ENCODE results near the gene TSR1.

TSR1 gene

DNA sequence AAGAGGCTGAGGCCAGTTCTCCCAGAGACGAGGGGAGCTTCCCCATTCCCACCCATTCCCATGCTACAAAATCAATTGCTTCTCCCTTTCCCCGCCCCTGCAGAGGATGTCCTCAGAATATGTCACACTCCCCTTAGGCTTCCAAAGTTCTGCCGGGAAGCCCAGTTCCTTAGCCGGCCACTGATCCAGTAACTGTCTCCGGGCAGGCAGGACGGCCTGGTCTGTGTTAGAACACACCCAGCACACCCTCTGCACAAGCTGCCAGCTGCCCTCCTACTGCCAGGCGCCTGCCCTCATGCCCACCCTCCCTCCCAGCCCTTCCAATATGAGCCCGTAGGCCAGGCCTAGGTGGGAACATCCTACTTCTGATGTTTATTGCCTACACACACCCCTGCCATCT, 32.1 kb upstream of the TSR1 start:
- DNase-seq: no peak

DNA sequence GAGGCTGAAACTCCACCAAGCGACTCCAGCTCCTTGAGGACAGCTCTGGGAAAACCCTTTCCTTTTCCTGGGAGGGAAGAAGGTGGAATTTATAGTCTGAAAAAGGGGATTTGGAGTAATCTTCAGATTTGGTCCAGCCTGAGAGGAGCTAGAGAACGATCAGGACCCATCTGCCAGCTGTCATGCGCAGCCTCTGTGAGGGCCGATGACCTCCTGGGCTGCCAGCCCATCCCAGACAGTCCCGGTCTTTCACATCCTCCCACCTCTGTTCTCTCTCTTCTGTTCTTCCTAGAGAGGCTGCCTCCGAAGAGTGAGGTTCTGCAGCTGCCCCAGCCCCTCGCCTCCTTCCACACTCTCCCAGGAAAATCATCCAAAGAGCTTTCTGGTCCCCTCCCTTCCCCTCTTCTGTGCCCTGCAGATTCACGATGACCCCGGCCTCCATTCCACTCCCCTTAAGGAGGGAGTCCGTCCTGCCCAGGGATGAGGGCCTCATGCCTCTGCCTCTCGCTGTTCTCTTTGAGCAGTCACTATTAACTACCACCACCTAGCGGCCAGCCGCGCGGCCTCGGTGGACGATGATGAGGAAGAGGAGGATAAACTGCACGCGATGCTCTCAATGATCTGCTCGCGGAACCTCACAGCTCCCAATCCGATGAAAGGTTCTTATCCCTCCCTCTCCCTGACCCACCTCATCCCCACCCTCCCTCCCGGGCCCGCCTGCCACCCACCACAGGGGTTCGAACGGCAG, 30.7 kb upstream of the TSR1 start:
- DNase-seq: no peak

DNA sequence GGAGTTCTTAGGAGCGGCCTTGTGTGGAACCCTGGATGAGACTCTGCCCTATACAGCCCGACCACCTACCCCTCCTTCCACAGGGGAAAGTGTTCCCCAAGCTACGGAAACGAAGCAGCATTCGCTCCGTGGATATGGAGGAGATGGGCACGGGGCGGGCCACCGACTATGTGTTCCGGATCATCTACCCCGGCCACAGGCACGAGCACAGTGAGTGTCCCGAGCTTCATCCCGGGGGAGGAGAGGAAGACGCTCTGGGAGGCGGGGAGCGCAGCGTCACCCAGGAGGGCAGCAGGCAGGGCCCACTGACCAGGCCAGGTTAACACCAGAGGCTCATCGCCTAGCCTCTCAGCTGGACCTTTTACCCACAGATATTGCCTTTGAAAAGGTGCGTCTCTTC, 28.9 kb upstream of the TSR1 start:
- DNase-seq: no peak

DNA sequence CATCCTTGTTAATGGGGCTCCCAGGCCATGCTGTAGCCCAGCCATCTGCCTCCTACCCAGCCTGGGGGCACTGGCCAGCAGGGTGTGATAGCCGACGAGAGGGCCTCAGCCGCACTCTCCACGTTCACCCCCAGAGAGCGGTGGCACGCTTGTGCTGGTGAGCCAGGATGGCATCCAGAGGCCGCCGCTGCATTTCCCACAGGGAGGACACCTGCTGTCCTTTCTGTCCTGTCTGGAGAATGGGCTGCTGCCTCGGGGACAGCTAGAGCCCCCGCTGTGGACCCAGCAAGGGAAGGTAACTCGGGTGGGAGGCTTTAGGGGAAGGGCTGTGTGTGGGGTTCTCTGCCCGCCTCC, 28.5 kb upstream of the TSR1 start:
- DNase-seq: no peak

DNA sequence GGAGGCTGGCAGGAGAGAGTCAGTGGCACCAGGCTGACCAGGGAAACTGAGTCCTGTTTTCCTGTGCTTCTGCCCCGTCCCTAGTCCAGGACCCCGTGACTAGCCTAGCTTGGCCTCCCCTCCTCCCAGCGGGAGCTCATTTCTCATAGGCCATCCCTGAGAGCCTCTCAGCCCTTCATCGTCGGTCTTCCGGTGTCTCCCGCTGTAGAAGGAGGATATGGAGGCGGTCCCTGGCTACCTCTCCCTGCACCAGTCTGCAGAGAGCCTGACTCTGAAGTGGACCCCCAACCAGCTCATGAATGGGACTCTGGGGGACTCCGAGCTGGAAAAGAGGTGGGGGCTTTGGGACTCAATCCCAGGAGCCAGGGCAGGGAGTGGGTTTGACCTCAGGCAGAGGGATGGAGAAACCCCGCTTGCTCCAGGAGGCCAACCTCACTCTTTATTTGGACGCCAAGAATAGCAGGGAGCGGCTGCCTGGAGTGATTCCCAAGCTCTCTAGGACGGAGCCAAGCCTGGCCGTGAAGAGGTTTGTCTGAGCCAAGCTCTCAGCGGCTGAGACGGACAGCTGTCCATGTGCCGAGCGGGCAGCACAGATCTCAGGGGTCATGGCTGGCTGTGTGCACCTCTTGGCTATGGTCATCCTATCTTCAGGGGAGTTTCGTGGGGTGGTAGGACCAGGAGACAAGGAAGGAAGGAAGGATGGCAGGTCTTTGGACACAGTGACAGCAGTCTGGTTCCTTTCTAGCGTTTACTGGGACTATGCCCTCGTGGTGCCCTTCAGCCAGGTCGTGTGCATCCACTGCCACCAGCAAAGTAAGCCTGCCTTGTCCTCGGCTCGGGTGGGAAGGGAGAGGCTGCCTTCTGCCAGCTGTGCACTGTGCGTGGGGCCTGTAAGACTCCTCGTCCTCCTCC, 27.9 kb upstream of the TSR1 start:
- no peak for DNase-seq

DNA sequence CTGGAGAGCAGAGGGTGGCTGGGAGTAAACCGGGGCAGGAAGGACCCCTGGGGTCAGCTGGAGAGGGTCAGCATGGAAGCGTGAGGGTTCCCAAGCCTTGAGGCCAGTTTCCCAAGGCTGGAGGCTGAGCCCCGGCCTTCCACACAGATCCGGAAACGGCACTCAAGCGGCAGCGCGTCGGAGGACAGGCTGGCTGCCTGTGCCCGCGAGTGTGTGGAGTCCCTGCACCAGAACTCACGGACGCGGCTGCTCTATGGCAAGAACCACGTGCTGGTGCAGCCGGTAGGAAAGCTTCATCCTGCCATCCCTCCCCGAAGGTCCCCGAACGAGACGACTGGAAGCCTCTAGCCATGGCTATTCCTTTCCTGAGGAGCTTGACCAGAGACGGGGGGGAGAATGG, 27.1 kb upstream of the TSR1 start:
- DNase-seq: no peak

DNA sequence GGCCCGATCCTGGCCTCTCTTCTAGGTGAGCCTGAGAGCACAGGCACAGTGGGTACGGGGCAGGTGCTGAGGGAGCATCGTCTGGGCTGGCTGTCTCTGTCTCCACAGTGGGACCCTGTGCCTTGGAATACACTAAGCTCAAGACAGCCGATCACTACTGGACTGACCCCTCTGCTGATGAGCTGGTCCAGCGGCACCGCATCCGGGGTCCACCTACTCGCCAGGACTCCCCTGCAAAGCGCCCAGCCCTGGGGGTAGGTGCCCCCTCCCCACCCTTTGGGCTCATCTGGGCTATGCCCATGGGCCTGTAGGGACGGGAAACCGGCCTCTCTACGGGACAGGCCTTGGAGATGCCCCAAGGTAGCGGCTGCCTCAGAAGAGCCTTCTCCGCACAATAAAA, 26.6 kb upstream of the TSR1 start:
- DNase-seq: no peak

DNA sequence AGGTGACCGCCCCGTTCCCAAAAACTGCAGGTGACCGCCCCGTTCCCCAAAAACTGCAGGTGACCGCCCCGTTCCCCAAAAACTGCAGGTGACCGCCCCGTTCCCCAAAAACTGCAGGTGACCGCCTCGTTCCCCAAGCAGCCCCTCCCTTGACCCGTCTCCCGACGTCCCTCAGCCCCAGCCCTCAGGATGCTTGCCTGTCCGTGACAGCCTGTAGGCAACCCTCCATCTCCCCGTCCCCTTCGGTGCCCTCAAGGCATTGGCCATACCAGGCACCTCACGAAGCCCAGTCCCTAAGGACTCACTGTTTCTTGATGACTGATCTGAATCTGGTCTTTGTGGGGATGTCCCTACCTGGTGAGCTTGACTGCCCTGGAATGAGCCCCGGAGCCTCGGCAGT, 26.2 kb upstream of the TSR1 start:
- DNase-seq: no peak

DNA sequence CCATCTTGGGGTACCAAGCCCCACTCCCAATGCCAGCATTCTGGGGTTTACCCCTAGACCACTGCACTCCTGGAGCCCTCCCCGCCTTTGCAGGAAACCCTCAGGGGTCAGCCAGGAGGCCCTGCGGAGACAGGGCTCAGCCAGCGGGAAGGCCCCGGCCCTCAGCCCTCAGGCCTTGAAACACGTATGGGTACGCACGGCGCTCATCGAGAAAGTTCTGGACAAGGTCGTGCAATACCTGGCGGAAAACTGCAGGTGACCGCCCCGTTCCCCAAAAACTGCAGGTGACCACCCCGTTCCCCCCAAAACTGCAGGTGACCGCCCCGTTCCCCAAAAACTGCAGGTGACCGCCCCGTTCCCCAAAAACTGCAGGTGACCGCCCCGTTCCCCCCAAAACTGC, 25.8 kb upstream of the TSR1 start:
- no peak for DNase-seq

DNA sequence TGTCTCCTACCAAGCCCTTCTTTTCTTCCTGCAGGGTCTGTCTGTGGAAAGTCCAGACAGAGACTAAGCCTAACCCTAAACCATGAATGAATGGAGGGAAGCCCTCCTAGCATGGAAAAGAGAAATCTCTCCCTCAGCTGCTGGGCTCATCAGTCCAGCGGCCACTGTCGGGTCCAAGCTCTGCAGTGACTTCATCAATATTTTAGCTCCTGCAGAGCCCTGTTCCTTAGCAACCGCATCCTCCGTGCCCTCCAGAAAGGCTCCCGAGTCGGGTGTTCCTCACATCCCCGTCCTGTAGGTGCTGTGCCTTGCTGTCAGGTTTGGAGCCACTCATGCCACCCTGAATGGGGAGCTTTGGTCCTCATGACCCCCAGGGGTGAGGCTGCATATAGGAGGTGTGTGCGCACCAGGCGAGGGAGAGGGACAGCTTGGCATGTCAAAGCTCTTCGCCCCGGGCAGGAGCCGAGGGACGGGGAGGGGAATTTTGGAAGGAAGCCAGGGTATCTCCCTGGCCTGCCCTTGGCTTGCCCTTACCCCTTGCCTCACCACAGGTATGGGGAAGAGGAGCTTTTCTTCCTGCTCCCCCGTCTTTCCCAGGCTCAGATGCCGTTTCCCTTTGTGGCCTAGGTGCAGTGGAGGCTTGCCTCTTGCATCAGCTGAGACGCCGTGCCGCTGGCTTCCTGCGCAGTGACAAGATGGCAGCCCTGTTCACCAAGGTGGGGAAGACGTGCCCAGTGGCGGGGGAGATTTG, 24.9 kb upstream of the TSR1 start:
- no peak for DNase-seq

DNA sequence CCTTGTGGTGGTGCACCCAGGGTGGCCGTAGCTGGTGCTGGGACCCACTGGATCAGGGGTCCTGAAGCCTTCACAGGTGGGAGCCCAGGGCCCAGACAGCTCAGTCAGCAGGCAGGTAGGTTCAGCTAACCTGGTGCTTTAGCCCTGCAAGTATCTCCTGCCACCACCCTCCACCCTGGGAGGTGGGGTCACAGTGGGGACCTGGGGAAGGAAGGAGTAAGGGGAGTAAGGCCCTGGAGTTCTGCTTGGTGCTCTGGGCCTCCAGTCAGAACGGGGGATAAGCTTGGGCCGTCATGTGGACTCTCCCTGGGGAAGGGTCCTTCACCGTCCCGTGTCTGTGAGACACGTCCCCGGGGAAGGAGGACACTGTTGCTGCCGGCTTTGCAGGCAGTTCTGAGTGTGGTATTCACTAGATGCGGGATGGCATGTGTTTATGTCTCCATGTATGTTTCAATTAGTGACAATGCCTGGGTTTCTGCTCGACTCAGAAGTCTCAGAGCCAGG, 21.7 kb upstream of the TSR1 start:
- DNase-seq: no peak

DNA sequence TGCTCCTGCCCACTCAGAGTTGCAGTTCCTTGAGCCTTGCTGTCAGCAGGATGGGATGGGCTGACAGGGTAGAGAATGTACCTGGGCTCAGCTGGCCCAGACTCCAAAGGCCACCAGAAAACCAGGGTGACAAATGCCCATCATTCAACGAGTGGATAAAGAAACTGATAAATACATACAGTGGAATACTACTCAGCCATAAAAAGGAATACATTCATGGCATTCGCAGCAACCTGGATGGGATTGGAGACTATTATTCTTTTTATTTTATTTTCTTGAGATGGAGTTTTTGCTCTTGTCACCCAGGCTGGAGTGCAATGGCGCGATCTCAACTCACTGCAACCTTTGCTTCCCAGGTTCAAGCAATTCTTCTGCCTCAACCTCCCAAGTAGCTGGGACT, 21.0 kb upstream of the TSR1 start:
- DNase-seq: no peak

DNA sequence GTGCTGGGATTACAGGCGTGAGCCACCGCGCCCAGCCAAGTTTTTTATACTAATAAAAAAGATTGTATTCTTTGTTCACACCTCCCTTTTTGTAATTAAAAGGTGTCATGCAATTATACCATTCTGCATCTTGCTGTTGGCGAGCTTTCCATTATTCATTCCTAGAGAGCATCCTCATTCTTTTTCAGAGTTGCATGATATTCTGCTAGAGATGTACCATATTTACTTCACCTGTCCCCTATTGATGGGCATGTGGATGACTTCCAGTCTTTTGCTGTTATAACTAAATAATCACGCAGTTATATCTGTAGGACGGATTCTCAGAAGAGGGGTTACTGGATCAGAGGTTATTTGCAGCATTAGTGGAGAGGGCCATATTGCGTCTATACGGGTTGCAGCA, 18.1 kb upstream of the TSR1 start:
- no peak for DNase-seq

DNA sequence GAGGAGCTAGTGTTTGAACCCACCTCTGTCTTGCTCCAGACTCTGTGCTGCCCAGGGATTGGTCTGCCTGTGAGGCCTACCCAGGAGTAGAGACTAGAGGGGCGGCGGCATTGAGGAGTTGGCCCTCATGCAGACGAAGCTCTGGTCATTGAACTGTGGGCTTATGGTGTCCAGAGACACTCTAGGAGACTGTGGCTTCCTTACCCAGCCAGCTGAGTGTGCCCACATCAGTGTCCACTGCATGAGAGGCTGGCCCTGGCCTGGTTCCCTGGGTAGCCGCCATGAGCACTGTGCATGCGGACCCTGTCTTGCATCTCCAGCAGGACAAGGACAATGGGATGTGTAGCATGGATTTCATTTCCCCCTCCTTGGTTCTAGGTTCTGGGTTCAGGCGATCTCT, 15.0 kb upstream of the TSR1 start:
- no peak for DNase-seq

DNA sequence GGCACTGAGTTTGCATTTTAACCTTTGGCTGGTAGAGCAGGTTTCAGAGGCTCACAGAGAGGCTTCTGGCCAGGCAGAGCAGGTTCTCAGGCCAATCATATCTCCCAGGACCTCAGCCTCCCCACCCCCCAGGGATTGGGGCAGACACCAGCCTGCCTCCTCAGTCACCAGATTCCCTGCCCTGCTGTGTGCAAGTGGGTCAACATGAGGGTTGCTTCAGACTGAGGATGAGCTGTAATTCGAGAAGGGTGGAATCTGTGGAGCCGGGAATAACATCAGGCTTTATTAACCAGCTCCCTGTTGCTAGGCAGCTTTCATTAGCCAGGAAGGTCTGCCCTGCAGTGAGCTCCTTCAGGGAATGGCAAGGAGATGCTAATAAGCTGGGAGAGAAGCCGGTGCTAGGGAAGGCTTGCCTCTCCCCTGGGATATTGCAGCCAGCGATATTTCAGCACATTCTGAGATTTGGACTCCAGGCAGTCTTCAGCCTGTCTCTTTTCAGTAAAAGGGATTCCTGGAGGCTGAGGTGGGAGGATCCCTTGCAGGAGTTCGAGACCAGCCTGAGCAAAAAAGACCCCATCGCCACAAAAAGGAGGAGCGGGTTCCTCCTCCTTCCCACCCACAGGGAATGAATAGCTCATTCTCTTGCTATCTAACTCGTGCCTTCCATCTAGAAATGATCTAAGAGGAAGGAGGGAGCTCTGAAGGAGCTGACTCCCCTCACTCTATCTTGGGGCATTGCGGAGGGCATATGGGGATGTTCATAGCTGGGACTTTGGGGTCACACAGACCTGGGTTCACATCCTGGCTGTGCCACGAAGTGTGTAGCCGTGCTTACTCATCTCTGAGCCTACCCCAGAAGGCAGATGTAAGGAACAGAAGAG, 11.8 kb upstream of the TSR1 start:
- no peak for DNase-seq

DNA sequence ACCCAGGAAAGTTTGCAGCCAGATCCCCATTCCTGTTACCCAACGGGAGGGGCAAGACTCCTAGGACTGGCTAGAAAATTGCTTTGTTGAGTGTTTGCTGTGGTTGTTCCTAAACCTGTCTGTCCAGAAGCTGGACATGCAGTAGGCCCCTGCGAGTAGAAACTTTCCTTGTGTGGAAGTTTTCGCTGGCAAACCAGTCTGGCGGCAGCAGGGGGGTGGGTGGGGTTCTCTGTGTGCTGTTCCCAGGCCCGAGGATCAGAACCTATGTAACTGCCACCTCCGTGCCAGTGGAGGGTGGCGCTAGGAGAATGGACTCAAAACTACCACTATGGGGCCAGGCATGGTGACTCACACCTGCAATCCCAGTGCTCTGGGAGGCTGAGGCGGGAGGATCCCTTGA, 10.2 kb upstream of the TSR1 start:
- no peak for DNase-seq

DNA sequence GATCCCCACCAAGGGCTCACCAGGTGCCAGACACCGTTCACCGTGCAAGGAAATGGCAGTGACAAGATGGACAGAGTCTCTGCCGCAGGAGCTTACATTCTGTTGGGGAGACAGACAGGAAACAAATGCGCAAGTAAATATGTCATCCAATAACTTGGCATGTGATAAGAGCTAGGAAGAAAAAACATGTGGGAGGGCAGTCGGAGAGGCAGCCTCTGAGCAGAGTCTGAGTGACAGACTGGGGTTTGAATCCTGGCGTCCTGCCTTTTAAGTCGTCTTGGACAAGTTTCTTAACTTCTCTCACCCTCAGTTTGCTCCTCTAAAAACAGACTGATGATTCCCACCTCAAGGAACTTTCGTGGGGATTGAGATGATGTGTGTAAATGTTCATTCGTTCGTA, 8.3 kb upstream of the TSR1 start:
- no peak for DNase-seq

DNA sequence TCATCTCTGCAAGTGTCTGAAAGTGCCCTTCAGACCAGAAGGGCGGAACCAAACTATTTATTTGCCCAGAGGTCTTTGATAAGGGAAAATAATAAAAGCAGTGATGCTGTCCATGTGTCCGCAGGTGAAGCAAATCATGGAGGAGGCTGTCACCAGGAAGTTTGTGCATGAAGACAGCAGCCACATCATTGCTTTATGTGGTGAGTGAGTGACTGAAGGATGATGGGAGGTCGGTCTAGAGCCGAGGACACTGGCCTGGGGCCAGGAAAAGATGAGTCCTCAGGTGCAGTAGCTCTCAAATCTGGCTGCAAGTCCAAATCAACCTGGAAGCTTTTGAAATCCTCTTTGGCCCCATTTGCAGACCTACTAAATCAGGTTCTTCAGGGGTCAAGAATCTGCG, 7.2 kb upstream of the TSR1 start:
- peak in 1 of 2 donors; percentile 11 for DNase-seq

DNA sequence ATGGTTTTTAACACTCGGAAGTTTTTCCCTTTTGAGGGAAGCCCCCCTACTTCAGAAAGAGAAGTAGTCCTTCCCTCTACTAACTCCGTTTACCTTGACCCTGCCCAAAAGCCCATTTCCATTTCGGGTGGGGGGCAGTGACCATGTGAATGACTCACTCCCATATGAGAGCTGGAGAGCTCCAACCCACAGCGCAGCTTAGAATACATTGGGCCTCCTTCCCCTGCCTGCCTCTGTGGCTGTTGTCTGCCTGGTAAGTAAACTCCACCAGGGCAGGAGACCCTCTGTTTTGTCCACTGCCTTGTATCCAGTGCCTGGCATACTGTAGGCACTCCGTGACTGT, 2.0 kb upstream of the TSR1 start:
- DNase-seq: no peak

DNA sequence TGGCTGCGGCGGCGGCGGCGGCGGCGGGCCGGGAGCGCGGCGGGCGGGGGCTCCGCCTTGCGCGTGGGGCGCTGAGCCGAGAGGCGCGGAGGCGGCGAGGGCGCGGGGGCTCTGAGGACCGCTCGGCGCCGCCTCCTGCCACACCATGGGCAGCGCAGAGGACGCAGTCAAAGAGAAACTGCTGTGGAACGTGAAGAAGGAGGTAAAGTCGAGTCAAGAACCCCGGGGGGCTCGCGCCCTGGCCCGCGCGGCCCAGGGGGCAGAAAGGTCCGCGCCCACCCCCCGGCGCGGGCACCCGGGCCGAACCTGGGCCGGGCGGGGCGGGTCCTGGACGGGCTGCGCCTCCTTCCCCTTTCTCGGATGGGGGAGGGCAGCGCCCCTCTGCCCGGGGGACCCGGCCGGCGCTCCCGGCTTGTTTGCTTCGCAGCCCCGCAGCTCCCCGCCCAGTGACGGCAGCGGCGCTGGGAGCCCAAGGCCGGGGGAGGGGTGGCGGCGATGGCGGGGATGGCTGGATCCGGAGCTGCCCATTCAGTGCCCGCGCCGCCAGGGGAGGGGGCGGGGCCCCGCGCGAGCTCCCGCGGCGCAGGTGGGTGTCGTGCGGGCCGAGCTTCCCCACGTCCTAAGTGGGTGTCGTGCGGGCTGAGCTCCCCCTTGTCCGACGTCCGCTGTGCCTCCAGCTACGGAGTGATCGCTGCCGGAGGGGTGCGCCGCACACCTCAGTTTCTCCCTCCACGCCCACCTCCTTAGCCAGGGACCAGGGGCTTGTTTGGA, 1.5 kb upstream of the TSR1 start:
- DNase-seq: peak; percentile 40 to 65

DNA sequence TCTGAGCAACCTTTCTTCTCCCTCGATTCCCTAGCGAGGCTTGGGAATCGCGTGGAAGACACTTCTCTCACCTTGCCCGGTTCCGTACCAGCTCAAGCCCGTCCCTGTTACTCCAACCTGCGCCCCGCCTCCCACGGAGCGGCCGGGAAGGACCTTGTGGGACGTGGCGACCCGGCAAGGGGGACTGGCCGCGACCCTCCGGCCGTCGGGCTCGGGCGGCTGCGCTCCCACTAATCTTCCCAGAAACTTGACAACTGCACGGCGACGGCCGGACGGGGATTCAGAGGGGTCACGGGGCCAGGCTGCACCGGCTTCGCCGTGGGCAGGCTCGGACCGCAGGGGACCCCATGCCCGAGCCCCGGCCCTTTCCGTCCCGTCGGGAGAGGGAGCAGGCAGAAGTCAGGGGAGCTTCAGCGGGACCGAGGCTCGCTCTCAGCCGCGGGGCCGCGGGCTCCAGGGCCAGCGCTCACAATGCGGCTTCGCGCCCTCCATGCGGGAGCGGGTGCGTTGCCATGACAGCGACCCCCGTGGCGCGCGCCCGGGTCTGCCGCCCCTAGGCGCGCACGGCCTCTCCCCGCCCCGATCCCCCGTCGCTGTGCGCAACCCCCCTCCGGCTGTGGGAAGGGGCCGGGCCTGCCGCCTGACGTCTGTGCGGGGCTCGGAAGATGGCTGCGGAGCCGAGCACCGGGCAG, 741 bp upstream of the TSR1 start, which contains the start of gene SGSM2:
SGSM2 (plus strand) TSS at position 650 of the 692 bp plus-strand sequence. CDS start 188 bp downstream, outside the sequence.
- DNase-seq: peak; percentile 65 to 79
